Left lobe of liver (tissue), 2 donors: ENCODE measurements around the gene TENM3. TPM values are rescaled to one million over a fixed set of nuclear protein-coding genes. Genes with fewer than 3 reads are reported as not detected.
"Not testable (repeated sequence)": the region's sequence is repeated elsewhere in the genome, so short reads cannot be mapped to it uniquely, and the experiment has no call there.

Experiments used
- ATAC-seq: fragments of 200-7000 bp; cut with Tn5 transposase; one replicate; pipeline ENCODE4 v1.9.1; 2020; ENCODE audit warnings: mild to moderate bottlenecking, moderate library complexity
- DNase-seq: peaks from one replicate; pipeline ENCODE4 v3.0.0-alpha.2; 2020; ENCODE audit warnings: low spot score
- total RNA-seq: library from RNA; stranded (reverse); gene quantifications from one replicate; pipeline ENCODE4 v1.2.1, GENCODE V29; 2021
- donor health status: DM: no; HTN: no; CAD: no; lungs with moderate emphysema.
- donor health status: DM: no; HTN: yes; CAD: no.

Gene TENM3
- total RNA-seq, 1 donor from 2014 or later = 1.4 TPM

DNA sequence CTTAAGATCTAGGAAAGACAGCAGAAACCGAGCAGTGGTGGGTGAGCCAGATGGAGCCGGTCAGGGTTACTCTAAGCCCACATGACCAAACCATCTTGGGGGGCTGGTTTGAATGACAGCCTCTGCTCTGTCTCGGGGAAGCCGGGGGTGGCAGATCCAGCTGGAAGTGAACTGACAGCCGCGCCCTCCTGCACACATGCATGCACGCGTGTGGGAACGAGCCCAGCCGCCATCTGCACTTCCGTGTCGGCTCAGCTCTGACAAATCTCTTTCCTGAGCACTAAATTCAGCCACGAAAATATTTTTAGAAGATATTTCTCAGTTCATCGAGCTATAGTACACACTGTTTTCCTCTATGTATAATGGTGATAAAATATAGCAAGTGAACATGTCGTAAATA, 558.4 kb downstream of the TENM3 start:
- DNase-seq (no peak), ATAC-seq (no peak)

DNA sequence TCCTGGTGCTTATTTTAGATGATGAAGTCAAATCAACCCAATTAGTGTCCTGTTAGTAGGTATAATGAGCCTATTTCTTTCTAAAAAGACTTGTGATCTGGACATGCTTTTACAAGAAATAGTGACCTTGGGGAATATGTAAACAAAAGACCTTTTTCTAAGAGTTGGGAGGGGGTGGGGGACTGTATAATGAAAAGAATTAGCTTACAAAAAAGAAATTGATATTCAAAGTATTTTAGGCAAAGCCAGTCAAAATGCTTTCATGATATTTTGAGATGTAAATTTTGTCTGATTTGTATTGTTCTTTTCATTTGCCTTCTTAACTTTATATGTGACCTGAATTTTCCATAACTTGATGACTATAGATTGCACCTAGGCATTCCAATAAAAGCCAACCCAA, 559.4 kb downstream of the TENM3 start:
- ATAC-seq (no peak), DNase-seq (no peak)

DNA sequence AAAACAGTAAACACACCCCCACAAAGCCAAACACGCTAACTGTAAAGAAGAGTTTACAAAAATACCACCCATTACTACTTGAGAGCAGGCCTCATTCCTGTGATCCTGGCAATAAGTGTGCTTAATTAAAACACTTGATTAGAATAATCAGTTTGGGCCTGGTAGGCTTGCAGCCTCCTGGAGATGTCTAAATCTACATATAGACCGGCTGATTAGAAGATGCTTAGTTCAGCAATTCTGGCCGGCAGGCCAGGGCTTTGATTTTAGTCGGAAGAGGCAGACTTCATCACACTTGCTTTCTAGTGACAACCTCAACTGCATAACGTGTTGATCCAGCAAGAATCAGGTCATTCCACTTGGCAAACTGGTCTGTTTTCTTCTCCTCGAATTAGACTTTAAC, 560.0 kb downstream of the TENM3 start:
- DNase-seq (no peak), ATAC-seq (no peak)

DNA sequence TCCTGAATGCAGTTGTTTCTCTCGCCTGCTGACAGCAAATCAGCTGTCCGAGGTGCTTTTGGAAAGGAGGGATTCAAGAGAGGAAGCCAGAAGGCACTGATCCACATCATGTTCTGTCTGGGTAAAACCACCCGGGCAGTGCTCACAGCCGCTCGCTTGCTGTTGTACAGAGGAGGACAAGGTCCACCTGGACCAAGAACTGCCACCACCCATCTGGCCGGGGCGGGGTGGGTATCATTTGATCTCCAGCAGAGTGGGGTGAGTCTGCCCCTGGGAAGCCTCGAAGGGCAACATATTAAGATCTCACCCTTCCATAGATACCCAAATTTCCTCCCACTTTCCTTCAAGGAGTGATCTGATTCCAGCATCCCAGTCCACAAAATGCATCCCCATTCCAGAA, 560.9 kb downstream of the TENM3 start:
- DNase-seq (no peak), ATAC-seq (peak; percentile 9)

GRCh38 chr4:182805321-182805720, 562.1 kb downstream of the TENM3 start:
- ATAC-seq = no peak
- no peak for DNase-seq

GRCh38 chr4:182805750-182806149, 562.5 kb downstream of the TENM3 start:
- DNase-seq (no peak), ATAC-seq (no peak)

DNA sequence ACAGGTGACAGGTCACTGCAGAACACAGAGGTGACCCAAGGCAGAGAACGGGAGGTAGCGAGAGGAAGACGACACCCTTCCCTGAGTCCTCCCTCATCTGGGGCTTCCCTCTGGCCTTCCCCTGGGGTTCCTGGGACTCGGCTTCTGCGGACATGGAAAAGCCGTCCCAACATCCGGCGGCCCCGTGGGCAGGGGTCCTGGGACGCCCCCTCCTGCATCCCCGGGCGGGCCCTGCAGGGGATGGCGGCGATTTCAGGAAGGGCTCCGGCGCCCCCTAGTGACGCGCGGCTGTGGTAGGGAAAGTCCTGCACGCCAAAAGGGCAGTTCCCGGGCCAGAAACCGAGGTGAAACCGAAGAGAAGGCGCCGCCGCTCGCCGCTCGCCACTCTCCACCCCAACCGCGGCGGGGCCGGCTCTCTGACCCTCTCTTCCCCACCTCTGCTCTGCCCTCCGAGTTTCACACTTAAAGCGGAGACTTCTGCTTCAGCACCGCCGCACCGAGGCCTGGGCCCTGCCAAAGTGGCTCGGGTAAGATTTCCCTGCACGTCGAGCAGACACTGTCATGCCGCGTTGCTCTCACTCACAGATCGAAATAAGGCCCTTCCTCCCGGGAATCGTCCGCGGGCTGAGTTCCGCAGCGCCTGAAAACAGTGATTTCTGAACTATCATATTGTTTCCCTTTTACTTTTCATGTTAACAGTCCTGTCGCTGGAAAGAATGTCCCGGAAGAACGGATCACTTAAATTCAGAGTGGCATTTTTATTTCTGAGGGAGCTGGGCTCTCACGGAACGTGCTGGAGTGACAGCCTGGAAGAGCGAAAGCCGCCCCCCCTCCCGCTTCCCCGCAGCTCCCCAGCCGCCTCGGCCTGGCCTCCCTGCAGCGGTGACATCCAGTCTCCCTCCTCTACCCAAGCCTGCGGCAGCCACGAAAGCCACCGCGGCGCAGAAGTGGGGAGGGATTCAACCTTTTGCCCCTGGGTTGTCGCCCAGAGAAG, 563.4 kb downstream of the TENM3 start:
- peak; percentile 73 for DNase-seq
- peak; percentile 94 for ATAC-seq

- no peak for ATAC-seq
- no peak for DNase-seq
Observed at GRCh38 chr4:182807346-182807745, 564.1 kb downstream of the TENM3 start.

DNA sequence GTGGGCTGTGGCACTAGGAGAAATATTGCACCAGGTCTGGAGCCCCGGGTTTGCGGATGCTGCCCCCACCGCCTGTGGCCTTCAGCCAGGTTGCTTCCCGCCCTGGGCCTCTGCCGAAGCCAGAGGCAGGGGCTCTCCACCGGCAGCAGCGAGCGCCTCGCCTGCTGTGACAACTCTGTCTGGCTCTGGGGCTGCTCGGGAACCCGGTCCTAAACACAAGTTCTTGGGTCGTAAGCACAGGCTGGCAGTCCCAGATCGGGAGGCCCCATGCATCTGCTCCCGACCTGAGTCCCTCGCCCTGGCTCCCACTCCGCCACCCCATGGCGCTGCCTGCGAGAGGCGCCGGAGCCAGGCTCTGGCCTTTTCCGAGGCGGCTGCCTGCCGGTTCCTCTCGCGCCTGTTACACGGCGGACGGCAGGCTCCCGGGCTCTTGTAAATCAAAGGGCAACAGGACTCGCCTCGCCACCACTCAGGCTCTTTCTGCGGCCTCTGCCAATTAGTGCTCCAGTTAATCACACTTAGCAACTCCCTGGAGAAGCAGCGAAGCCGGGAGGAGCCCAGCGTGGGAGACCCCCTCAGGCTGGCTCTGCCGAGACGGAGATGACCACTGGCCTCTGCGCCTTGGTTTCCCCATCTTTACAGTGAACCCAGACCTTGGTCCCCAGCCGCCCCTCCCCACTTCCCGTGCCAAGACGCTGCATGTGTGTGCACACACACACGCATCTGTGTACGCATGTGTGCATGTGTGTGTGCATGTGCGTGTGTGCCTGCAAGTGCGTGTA, 564.8 kb downstream of the TENM3 start:
- ATAC-seq = no peak
- DNase-seq = no peak

- DNase-seq (no peak), ATAC-seq (no peak)
Observed at GRCh38 chr4:182808673-182809416, 565.6 kb downstream of the TENM3 start.

- DNase-seq (no peak), ATAC-seq (peak; percentile 44)
Observed at GRCh38 chr4:182809417-182810102, 566.4 kb downstream of the TENM3 start.

DNA sequence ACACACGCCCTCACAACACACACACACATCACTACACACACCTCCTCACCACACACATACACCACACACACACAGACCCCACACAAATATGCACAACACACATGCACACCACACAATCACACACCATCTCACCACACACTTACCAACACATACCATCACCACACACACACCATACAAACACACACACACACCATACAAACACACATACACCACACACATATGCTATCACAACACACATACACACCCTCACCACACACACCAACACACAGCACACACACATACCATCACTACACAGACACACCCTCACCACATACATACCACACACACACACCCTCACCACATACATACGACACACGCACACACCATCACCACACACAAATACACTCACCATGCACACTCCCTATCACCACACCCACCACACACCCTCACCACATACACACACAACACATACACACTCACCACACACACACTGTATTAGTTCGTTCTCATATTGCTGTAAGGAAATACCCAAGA, 567.0 kb downstream of the TENM3 start:
- ATAC-seq (no peak), DNase-seq (no peak)

DNA sequence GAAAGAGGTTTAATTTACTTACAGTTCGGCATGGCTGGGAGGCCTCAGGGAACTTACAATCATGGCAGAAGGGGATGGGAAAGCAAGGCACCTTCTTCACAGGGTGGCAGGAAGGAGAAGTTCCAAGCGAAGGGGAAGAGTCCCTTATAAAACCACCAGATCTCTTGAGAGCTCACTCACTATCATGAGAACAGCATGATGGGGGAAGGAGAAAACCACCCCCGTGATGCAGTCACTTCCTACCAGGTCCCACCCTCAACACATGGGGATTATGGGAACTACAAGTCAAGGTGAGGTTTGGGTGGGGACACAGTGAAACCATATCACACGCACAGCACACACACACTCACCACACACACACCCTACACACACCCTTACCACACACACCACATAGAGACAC, 569.7 kb downstream of the TENM3 start:
- ATAC-seq = no peak
- DNase-seq = no peak

GRCh38 chr4:182814065-182814464, 570.9 kb downstream of the TENM3 start:
- not testable (repeated sequence) for ATAC-seq, DNase-seq

DNA sequence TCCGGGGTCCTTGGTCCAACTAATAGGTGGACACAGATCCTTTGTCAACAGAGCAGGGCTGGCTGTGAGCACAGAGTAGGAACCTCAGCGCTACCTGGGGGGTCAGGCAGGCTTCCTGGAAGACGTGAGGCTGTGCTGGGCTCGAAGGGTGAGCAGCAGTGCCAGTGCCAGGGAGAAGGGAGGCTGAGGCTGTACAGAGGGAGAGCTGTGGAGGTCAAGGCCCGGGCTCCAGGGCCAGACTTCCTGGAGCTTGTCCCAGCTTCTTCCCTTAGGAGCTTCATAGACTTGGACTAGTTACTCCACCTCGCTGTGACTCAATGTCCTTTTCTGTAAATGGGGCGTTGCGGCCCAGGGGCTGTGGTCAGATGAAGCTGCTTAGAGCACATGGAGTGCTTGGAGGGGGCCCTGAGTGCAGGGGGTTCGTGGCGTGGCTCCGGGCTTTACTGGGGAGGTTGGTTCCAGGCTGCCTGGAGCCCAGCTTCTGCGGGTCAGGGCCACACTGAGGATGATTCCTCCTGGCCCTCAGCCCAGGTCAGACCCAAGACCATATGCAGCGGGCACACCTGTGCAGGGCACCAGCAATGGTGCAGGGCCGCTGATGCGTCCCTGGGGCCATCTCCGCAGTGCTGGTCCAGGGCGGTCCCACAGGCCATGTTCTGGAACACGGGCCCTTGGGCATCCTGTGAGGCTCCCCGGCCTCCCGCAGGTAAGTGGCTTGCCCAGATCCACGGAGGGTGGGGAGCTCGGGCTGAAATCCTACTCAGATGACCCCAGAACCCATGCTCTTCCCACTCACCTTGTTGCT, 575.9 kb downstream of the TENM3 start:
- DNase-seq (no peak), ATAC-seq (no peak)

GRCh38 chr4:182819751-182820150, 576.5 kb downstream of the TENM3 start:
- ATAC-seq = no peak

DNA sequence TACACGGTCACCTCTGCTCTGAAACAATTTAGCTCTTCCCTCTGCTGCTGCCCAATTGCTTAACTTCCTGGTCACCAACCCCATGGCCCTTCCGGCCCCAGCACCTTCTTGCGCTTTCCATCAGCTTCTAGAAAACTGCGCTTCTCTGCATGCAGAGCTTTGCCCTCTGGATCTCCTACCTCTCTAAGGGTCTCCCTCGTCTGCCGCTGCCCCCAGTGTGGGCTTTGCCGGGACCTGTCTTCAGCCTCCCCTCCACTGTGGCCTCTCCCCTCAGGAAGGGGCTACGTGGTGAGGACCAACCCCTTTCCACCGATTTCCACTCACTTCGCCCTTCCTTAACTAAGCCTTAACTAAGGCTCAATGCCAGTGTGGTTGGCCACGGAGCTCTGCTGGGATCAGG, 579.4 kb downstream of the TENM3 start:
- ATAC-seq = no peak
- DNase-seq = no peak

More at GRCh38 chr4:182819751-182820150, 576.5 kb downstream of the TENM3 start:
- DNase-seq = no peak

GRCh38 chr4:182823576-182823975, 580.4 kb downstream of the TENM3 start:
- DNase-seq = no peak
- no peak for ATAC-seq

DNA sequence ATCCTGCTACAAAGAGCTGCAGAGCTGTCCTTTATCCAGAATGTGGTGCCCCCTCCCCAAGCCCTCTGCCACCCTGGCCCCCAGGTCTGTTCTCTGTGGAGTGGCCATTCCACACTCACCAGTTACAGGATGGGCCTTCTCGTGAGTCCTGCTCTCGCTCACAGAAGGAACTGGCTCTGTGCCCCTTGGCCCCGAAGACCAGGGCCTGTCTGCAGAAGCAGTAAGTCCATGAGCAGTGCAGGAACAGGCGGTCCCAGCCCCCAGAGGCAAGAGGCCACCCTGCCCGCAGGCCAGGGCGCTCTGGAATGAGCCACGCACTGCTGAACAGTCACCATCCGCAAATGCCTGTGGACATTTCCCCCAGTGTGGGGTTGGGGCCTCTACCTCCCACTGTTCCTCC, 581.8 kb downstream of the TENM3 start:
- no peak for DNase-seq
- ATAC-seq = no peak
